ENCODE data around the gene RPS25. TPM values are rescaled to one million over a fixed set of nuclear protein-coding genes. Genes with fewer than 3 reads are reported as not detected.
"Not testable (repeated sequence)": the region's sequence is repeated elsewhere in the genome, so short reads cannot be mapped to it uniquely, and the experiment has no call there.

RPS25 gene
- total RNA-seq, 2 experiments from 2014 or later, result 1,257 to 1,287 TPM

DNA sequence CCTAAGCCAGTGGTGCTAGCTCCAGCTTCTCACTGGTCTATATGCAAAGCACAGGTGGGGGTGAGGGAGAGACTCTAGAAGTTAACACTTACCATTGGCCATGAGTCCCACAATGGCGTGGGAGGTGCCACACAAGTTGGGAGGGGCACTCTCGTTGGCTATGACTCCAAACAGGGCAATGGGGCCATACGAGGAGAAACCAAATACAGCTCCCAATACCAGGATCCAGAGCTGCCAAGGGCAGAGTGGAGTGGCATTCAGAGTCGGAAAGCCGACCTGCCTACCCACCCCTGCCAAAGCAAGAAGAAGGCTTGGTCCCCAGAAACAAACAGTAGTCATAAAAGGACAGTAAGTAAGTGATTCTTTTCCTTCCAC, 6.9 kb upstream of the RPS25 start:
- Mint-ChIP-seq H3K9me3 (no peaks in the 10 kb centered on the region), H3K4me1 (peaks cover 67% of the 10 kb centered on the region), H3K27ac (no peak overlapping the region), H3K27me3 (no peaks in the 10 kb centered on the region), H3K4me3 (no peak overlapping the region), H3K36me3 (ENCODE audit: low read depth) (peaks cover 58% of the 10 kb centered on the region)
- CTCF ChIA-PET, result interaction anchor here (0.7 kb wide), 1 partner anchor 13 kb away, joined by 3 read pairs; no protein-coding TSS in a partner anchor
- POLR2A ChIA-PET, result interaction anchor here (1.6 kb wide), 1 partner anchor 28 kb away, joined by 9 read pairs; the partner anchor contains the start of gene CENATAC
- DNase-seq, result no peak

GRCh38 chr11:119024430-119025098, 6.4 kb upstream of the RPS25 start:
- Mint-ChIP-seq H3K4me1 (peaks cover 68% of the 10 kb centered on the region), H3K27ac (peak overlapping the region; percentile 47), H3K9me3 (no peaks in the 10 kb centered on the region), H3K36me3 (ENCODE audit: low read depth) (peaks cover 62% of the 10 kb centered on the region), H3K4me3 (no peak overlapping the region), H3K27me3 (no peaks in the 10 kb centered on the region)
- ChIA-PET POLR2A (interaction anchor here (0.8 to 1.6 kb wide), 3 partner anchors 11 to 235 kb away, joined by 3 to 9 read pairs (median 4); partner anchors contain the start of gene CENATAC), CTCF (interaction anchor here (0.7 to 0.8 kb wide), 2 partner anchors 13 to 35 kb away, joined by 3 read pairs; no protein-coding TSS in a partner anchor)
- DNase-seq, result no peak

GRCh38 chr11:119023741-119024140, 5.6 kb upstream of the RPS25 start:
- ChIA-PET CTCF (interaction anchor here (0.8 kb wide), 1 partner anchor 34 kb away, joined by 3 read pairs; no protein-coding TSS in a partner anchor), POLR2A (interaction anchor here (0.8 to 1.4 kb wide), 3 partner anchors 10 to 234 kb away, joined by 3 to 4 read pairs (median 4); partner anchors contain the start of gene HYOU1)
- Mint-ChIP-seq H3K27ac (peak overlapping the region; percentile 47), H3K4me3 (no peak overlapping the region), H3K27me3 (no peaks in the 10 kb centered on the region), H3K36me3 (ENCODE audit: low read depth) (peaks cover 62% of the 10 kb centered on the region), H3K4me1 (peaks cover 61% of the 10 kb centered on the region), H3K9me3 (no peaks in the 10 kb centered on the region)
- DNase-seq, result no peak

- H3K4me3 Mint-ChIP-seq, result no peak overlapping the region
- no peaks in the 10 kb centered on the region for H3K27me3 Mint-ChIP-seq
- ChIA-PET POLR2A (interaction anchor here (1.7 kb wide), 1 partner anchor 9 kb away, joined by 7 read pairs; the partner anchor contains the start of gene SLC37A4), CTCF (interaction anchor here (0.5 to 3.1 kb wide), 2 partner anchors 9 to 170 kb away, joined by 3 to 12 read pairs; partner anchors contain the start of gene SLC37A4)
- H3K4me1 Mint-ChIP-seq, result peaks cover 56% of the 10 kb centered on the region
- H3K36me3 Mint-ChIP-seq (ENCODE audit: low read depth), result peaks cover 72% of the 10 kb centered on the region
- peak overlapping the region; percentile 53 for H3K27ac Mint-ChIP-seq
- H3K9me3 Mint-ChIP-seq, result no peaks in the 10 kb centered on the region
- no peak for DNase-seq
Observed at GRCh38 chr11:119021631-119022030, 3.5 kb upstream of the RPS25 start.

DNA sequence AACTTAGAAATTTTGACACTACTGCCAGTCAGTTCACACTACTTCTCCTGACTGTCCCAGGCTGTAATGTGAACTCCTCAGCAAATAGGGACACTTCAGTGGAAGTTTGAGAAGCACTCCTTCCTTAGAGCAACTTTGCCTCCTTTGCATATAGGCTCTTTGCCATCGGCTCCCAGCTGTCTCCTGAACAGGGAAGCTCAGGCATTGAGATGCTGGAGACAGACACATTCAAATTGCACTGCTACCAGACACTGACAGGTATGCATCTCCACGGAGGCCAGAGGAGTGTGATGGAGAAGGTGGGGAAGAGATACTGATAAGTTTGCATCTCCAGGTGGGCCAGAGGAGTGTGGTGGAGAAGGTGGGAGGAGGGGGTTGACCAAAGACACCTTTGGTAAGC, 1.9 kb upstream of the RPS25 start:
- H3K4me3 Mint-ChIP-seq, result peak overlapping the region; percentile 90
- peak overlapping the region; percentile 100 for H3K27ac Mint-ChIP-seq
- H3K27me3 Mint-ChIP-seq, result no peaks in the 10 kb centered on the region
- ChIA-PET POLR2A (interaction anchor here (1.6 to 12.8 kb wide), 10 partner anchors 9 to 87 kb away, joined by 4 to 150 read pairs (median 24); partner anchors contain the start of genes C2CD2L, CENATAC, DPAGT1 and HYOU1), CTCF (interaction anchor here (1.3 to 3.2 kb wide), 6 partner anchors 11 to 318 kb away, joined by 3 to 29 read pairs (median 6); partner anchors contain the start of genes CENATAC, HYOU1 and SLC37A4)
- peaks cover 64% of the 10 kb centered on the region for H3K4me1 Mint-ChIP-seq
- DNase-seq, result no peak
- no peaks in the 10 kb centered on the region for H3K9me3 Mint-ChIP-seq
- H3K36me3 Mint-ChIP-seq (ENCODE audit: low read depth), result peaks cover 79% of the 10 kb centered on the region

DNA sequence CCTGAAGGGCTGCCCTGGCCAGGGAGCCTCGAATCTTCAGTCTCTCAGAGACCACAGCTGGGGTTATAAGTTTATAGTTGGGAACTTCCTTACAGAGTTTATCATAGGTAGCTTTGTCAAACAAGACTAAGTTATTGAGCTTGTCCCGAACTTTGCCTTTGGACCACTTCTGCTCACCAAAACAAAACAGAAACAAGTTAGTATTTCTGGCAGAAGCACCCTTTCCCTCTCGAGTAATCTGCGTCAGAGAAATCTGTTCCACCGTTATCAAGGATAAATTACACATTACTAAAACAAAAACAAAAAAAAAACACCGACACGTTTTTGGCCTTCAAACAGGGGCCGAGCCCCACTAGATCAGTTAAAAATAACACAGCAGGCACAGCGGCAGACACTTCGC, 766 bp downstream of the RPS25 start:
- peak overlapping the region; percentile 100 for H3K27ac Mint-ChIP-seq
- DNase-seq, H3K9me3 Mint-ChIP-seq, H3K27me3 Mint-ChIP-seq: not testable (repeated sequence)
- H3K4me1 Mint-ChIP-seq, result peaks cover 57% of the 10 kb centered on the region
- ChIA-PET POLR2A (interaction anchor here (1.0 to 12.8 kb wide), 7 partner anchors 12 to 226 kb away, joined by 3 to 150 read pairs (median 26); partner anchors contain the start of genes CENATAC, SLC37A4 and VPS11), CTCF (interaction anchor here (0.9 to 3.2 kb wide), 2 partner anchors 14 to 38 kb away, joined by 4 to 21 read pairs; partner anchors contain the start of gene HYOU1)
- H3K4me3 Mint-ChIP-seq, result peak overlapping the region; percentile 90
- H3K36me3 Mint-ChIP-seq (ENCODE audit: low read depth), result peaks cover 79% of the 10 kb centered on the region

GRCh38 chr11:119016216-119017009, 1.7 kb downstream of the RPS25 start:
- DNase-seq, result no peak
- ChIA-PET POLR2A (interaction anchor here (0.9 to 12.8 kb wide), 6 partner anchors 13 to 225 kb away, joined by 3 to 150 read pairs (median 4); partner anchors contain the start of genes CENATAC and SLC37A4), CTCF (interaction anchor here (0.9 kb wide), 1 partner anchor 15 kb away, joined by 4 read pairs; no protein-coding TSS in a partner anchor)
- no peak overlapping the region for H3K27ac Mint-ChIP-seq
- H3K27me3 Mint-ChIP-seq, result no peaks in the 10 kb centered on the region
- peak overlapping the region; percentile 90 for H3K4me3 Mint-ChIP-seq
- H3K4me1 Mint-ChIP-seq, result peaks cover 52% of the 10 kb centered on the region
- peaks cover 77% of the 10 kb centered on the region for H3K36me3 Mint-ChIP-seq (ENCODE audit: low read depth)
- H3K9me3 Mint-ChIP-seq, result no peaks in the 10 kb centered on the region

DNA sequence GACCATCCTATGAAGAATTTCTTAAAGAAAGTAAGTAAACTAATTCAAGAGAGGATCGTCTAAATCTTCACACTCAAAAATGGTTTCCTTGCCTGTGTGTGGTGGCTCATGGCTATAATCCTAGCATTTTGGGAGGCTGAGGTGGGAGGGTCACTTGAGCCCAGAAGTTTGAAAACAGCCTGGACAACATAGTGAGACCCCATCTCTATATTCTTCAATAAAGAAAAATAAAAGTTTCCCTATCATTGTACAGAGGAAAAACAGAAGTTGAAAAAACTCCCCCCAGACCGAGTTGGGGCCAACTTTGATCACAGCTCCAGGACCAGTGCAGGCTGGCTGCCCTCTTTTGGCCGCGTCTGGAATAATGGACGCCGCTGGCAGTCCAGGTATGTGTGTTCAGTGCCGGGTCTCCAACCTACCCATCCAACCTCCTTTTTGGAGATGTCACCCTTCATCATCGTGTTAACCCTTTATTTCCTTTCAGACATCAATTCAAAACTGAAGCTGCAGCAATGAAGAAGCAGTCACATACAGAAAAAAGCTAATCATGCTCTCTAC, 3.0 kb downstream of the RPS25 start:
- peak overlapping the region; percentile 3 for H3K27ac Mint-ChIP-seq
- H3K9me3 Mint-ChIP-seq, result no peaks in the 10 kb centered on the region
- peaks cover 78% of the 10 kb centered on the region for H3K36me3 Mint-ChIP-seq (ENCODE audit: low read depth)
- ChIA-PET POLR2A (interaction anchor here (0.8 to 12.8 kb wide), 6 partner anchors 10 to 77 kb away, joined by 3 to 150 read pairs (median 5); partner anchors contain the start of genes CENATAC and SLC37A4), CTCF (interaction anchor here (0.7 to 1.2 kb wide), 3 partner anchors 15 to 41 kb away, joined by 3 to 4 read pairs (median 3); no protein-coding TSS in a partner anchor)
- H3K4me1 Mint-ChIP-seq, result peaks cover 40% of the 10 kb centered on the region
- H3K27me3 Mint-ChIP-seq, result no peaks in the 10 kb centered on the region
- no peak for DNase-seq
- H3K4me3 Mint-ChIP-seq, result no peak overlapping the region

- POLR2A ChIA-PET, result interaction anchor here (0.9 to 12.8 kb wide), 4 partner anchors 9 to 16 kb away, joined by 3 to 150 read pairs (median 4); partner anchors contain the start of gene CENATAC
- no peaks in the 10 kb centered on the region for H3K9me3 Mint-ChIP-seq
- no peak overlapping the region for H3K4me3 Mint-ChIP-seq
- H3K36me3 Mint-ChIP-seq (ENCODE audit: low read depth), result peaks cover 78% of the 10 kb centered on the region
- H3K4me1 Mint-ChIP-seq, result peaks cover 35% of the 10 kb centered on the region
- CTCF ChIA-PET, result interaction anchor here (1.1 to 1.2 kb wide), 2 partner anchors 17 to 42 kb away, joined by 3 read pairs; no protein-coding TSS in a partner anchor
- H3K27me3 Mint-ChIP-seq, result no peaks in the 10 kb centered on the region
- no peak overlapping the region for H3K27ac Mint-ChIP-seq
- DNase-seq, result no peak
Observed at GRCh38 chr11:119014209-119014924, 3.8 kb downstream of the RPS25 start.

- no peak for DNase-seq
- H3K9me3 Mint-ChIP-seq, result no peaks in the 10 kb centered on the region
- no peaks in the 10 kb centered on the region for H3K27me3 Mint-ChIP-seq
- POLR2A ChIA-PET, result interaction anchor here (1.0 to 12.8 kb wide), 3 partner anchors 14 to 83 kb away, joined by 3 to 150 read pairs (median 4); partner anchors contain the start of gene CENATAC
- peaks cover 33% of the 10 kb centered on the region for H3K4me1 Mint-ChIP-seq
- H3K27ac Mint-ChIP-seq, result peak overlapping the region; percentile 19
- no peak overlapping the region for H3K4me3 Mint-ChIP-seq
- peaks cover 76% of the 10 kb centered on the region for H3K36me3 Mint-ChIP-seq (ENCODE audit: low read depth)
- CTCF ChIA-PET, result no interaction called here
Observed at GRCh38 chr11:119012629-119013170, 5.4 kb downstream of the RPS25 start.

DNA sequence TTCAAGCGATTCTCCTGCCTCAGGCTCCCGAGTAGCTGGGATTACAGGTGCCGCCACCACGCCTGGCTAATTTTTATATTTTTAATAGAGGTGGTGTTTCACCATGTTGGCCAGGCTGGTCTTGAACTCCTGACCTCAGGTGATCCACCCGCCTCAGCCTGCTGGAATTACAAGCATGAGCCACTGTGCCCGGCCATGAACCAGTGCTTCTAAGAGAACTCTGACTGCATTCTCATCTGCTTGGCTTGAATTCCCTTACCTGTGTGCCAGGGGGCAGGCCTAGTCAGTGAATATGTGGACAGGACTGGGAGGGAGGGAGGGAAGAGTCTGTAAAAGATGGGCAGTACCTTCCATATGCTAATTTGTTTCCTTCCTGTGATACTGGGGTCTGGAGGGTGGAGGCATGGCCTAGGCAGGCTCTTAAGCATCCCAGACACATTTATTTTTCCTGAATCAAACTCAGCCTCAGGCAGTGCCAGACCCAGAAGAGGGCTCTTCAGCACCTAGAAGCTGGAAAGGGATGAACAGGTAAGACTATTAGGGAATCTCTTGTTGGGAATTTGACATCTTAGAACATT, 6.6 kb downstream of the RPS25 start:
- no peaks in the 10 kb centered on the region for H3K9me3 Mint-ChIP-seq
- H3K27ac Mint-ChIP-seq, result no peak overlapping the region
- no peaks in the 10 kb centered on the region for H3K27me3 Mint-ChIP-seq
- peaks cover 75% of the 10 kb centered on the region for H3K36me3 Mint-ChIP-seq (ENCODE audit: low read depth)
- ChIA-PET POLR2A (interaction anchor here (12.8 kb wide), 1 partner anchor 13 kb away, joined by 150 read pairs; the partner anchor contains the start of gene CENATAC), CTCF (no interaction called here)
- no peak for DNase-seq
- no peak overlapping the region for H3K4me3 Mint-ChIP-seq
- H3K4me1 Mint-ChIP-seq, result peaks cover 31% of the 10 kb centered on the region

Data from activated CD4-positive, alpha-beta memory T cell treated with anti-CD3 and anti-CD28 coated beads, Interleukin-2, amount 10 ng/mL, durations not matched to agents 7 days and 5 days (primary cell).